HG03025 (cell line): ENCODE results near the gene SHH.
"Not testable (repeated sequence)": the region's sequence is repeated elsewhere in the genome, so short reads cannot be mapped to it uniquely, and the experiment has no call there.

Experiments
- ATAC-seq: cut with Tn5 transposase; IDR thresholded peaks from one replicate; pipeline ENCODE4 v1.9.1; 2021; ENCODE audit warnings: mild to moderate bottlenecking, moderate library complexity; ENCODE audit not compliant: unreplicated experiment, low FRiP score

SHH gene

DNA sequence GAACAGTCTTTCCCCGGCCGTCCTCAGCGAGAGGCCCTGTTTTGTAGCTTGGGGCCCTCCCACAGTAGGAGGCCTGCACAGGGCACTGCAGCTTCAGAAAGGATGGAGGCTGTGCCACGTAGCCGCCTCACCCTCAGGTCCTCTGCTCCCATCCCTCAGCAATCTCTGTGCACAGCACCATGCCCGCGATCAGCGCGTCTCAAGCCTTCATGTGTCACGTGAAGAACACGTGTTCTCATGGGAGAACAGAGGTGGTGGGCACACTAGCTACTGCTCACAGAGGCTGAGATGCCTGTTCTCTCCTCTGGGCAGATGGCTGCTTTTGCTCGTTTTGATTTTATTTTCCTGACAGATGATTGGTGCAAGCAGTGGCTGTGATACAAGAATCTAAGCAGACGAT lies 8.5 kb upstream of the SHH start:
- ATAC-seq: no peak

DNA sequence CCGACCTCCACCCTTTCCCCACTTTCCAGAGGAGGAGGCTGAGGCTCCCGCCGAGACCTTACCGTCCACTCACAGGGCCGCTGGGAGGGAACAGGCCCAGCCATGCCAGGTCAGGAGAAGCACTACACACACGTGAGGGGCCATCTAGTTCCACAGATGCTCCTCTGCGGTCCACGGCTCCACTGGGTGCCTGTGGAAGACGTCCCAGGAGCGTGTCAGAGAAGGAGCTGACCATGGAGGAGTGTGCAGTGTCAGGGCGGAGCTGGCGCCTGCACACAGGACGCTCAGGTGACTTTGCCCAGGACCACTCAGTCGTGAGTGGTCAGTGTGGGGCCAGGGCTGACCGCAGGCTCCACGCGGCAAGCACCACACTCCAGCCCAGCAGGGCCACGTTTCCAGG lies 8.0 kb upstream of the SHH start:
- no peak for ATAC-seq

DNA sequence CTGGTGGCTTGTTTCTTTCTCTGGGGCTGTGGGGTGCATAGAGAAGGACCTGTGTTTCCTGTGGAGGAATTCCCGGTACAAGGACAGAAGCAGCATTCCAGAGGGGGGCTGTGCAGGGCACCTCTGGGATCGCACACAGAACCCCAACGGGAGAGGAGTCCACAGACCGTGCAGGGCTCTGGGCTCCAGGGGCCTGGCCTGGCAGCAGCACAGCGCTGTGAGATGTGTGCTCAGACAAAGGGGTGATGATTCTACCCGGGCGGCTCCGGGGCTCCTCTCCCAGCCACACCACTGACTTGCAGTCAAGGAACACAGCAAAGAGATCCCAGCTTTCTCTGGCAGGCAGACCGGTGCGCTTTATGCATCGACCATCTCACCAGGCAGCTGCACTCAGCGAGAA lies 6.9 kb upstream of the SHH start:
- ATAC-seq: no peak

DNA sequence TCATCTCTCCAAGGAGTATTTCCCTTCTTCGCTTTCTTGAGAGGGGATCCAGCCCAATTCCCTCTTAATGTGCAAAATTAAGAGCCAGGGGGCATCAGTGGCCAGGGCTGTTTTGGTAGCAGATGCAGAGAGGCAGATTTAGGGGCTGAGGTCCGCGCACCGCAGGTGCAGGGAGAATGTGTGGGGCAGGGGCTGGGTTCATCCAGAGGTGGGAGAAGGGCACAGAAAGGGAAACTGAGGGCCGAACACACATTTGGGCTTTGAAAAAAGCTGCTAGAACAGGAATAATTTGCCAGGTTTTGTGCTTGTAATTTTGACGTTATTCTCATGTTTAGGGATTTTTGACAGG lies 6.5 kb upstream of the SHH start:
- ATAC-seq: no peak

DNA sequence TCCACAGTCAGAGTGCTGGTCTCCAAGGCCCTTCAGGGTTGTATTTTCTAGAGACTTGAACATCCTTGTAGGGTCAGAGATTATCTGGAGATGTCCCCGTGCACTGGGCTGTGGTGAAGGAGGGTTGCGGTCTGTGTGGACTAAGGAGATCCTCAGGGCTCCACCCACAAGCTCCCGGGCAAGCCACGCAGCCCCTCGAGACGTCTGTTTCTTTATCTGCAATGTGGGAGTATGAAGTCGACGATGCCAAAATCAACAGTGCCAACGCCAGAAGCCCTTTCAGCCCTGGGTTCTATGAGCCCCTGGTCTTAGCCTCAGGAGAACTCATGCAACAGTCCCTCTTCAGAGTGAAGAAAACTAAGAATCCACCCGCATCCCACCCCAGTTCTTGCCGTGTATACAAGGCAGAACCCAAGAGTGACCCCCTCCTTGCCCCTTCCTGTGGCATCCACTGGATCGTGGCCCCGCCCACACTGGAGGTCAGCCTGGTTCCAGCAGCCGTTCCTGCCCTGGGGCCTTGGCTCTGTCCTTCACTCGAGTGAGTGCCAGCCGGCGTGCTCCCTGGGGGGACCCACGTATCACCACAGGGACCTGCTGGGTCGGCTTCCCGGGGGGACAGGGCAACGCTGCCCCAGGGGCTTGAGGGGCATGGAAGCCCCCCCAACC lies 6.0 kb upstream of the SHH start:
- no peak for ATAC-seq

DNA sequence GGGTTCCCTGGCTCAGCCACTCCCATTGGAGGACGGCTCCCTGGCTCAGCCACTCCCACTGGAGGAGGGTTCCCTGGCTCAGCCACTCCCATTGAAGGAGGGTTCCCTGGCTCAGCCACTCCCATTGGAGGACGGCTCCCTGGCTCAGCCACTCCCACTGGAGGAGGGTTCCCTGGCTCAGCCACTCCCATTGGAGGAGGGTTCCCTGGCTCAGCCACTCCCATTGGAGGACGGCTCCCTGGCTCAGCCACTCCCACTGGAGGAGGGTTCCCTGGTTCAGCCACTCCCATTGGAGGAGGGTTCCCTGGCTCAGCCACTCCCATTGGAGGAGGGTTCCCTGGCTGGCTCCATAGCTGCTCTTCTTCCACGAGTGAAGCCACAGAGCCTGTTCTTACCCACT lies 5.3 kb upstream of the SHH start:
- ATAC-seq: not testable (repeated sequence)

GRCh38 chr7:155816996-155817395 lies 4.7 kb upstream of the SHH start:
- no peak for ATAC-seq

GRCh38 chr7:155816192-155816508 lies 3.9 kb upstream of the SHH start:
- no peak for ATAC-seq

- peak; percentile 66 for ATAC-seq
Measured at GRCh38 chr7:155815332-155816191, 3.3 kb upstream of the SHH start.

- no peak for ATAC-seq
Measured at GRCh38 chr7:155814316-155815276, 2.3 kb upstream of the SHH start.

DNA sequence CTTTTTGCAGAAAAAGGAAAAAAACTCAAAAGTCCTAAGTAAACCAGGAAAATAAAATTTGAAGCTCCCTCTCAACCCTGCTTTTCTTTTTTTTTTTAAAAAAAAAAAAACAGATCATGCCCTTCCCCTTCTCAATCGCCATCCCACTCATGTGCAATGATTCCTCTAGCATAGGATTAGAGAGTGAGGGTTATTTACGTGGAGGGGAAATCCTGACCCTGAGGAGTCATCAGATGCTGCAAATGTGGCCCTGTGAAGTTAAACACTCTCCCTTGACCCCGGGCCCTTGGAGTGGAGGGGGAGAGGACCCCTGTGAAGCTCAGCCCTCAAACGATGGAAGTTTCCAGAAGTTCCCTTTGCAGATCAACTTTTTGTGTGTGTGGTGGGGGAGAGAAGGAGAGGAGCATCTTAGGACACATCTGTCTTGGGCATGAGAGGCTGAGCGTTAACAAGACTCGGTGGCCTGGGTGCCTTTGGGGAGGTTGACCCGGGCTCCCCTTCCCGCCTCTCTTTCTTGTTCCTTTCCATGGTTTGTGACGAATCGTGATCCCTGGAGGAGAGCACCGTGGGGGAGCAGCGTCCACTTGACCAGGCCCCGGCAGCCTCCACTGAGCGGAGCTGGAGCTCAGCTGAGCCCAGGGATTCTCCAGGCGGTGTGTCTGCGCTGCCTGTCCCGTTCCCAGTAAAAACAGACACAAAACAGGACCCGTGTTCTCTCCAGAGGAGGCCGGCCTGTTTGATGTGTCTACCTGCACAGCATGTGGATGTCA lies 1.5 kb upstream of the SHH start:
- ATAC-seq: no peak

DNA sequence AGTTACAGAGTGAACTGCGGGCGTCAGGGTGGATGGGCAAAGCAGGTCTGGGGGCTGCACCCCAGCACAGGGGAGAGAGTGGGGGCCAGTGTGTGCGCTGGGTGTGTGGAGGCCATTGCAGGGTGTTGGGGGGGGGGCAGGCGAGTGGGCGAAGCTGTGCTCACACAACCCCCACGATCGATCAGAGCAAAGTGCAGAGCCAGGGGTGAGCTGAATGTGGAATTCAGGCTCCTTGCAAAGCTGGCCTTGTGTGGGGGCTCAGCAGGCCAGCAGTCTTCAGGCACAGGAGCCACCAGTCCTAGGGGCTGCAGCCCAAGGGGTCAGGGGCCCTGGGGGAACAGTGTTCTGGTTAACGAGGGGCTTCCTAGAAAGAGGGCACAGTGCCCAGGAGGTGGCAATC lies 862 bp upstream of the SHH start:
- ATAC-seq: no peak

DNA sequence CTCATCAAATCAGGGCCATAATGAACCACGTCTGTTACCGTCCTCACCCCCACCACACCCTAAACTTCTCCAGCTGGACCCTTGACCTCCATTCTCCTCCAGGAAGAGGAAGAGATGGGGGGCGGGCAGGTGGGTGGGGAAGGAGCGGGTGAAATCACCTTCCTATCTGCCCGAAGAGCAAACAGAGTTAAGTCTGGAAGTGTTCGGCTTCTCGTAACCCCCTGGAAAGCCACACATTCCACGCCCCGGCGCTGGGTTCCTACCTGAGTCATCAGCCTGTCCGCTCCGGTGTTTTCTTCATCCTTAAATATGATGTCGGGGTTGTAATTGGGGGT lies 736 bp downstream of the SHH start:
- no peak for ATAC-seq

DNA sequence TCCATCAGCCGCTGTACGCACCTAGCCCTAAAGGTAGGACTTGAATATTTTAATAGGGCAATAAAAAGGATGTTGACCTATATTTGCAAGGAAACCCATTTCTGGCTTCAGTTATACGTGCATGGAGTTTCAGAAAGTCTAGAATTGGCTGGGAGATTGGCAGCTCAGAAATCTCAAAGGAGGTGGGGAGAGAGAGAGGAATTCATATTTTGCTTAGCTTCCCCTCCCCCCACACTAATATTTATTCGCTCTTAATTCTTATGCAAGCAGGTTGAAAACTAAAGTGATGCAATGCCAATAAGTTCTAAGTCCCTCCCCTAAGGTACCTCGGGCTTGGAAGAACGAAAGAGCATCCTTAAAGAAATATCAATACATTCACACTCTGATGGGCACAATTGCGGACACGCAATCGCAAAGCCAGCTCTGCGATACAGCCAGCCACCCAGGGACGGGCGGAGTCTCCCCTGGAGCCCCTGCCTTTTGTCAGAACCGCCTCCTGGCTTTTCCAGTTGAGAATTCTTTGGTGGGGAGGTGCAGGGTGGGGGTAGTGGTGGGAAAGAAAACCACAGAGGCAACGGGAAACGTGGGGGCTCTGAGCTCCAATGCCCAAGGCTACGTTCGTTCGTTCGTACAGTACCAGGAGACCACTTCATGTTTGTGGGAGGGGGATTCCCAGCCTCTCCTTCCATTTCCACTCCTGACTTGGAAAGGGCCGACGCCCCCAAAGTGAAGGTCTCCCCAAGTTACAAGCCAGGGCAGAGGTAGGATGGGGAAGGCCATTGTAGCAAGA lies 1.3 kb downstream of the SHH start:
- no peak for ATAC-seq

GRCh38 chr7:155809947-155810769 lies 2.1 kb downstream of the SHH start:
- ATAC-seq: no peak

- no peak for ATAC-seq
Measured at GRCh38 chr7:155809332-155809946, 2.8 kb downstream of the SHH start.

DNA sequence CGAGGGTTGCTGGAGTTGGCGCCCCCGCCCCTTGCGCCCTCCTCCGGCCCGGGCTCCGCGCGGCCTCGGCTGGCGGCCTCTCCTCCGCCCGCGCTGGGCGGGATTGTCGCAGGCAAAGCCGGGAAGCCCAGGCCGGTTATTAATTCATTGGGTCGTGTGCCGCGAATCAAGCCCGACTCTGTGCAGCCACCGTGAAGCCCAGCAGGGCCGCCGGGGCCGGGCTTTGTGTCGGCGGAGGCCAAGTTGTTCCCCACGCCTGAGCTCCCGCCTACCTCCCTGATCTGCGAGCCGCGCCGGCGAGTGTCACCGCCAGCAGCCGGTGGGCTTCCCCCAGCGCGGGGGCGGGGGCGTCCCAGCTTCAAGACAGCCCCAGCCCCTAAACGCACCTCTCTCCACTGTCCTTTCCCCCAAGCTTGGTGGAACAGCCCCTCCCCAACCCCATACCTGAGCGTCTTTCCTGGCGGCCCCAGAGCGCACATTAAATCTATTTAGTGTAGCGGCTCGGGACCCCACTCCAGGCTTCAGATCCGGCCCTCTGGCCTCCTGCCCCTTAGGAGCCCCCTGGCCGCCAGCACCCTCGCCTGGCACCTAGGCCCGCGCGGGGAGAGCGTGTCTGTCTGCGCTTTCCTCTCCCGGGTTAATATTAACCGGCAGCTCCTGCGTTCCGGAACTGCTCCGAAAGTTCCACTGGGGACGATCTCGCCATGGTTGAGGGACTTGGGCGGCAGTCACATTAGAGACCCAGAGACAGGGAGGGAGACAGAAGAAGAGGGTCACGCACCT lies 3.5 kb downstream of the SHH start:
- ATAC-seq: no peak
